ENCODE results near the gene NCOR1. TPM values are rescaled to one million over a fixed set of nuclear protein-coding genes. Genes with fewer than 3 reads are reported as not detected.
"Not testable (repeated sequence)": the region's sequence is repeated elsewhere in the genome, so short reads cannot be mapped to it uniquely, and the experiment has no call there.

NCOR1 gene
- polyA plus RNA-seq, 2 of the 4 experiments (the other 2 are of a cell fraction): 65.5 to 190 TPM

DNA sequence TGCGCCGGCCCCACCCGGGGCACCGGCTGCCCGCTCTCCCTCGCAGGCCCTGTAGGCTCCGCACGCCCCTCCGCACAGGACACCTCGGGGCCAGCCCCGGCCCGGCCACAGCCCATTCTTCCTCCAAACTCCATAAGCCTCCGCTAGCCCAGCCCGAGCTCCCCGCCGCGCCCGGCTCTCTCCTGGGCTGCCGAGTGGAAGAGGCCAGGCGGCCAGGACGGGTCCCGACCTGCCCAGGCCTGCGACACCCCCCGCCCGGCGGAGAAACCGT lies 397 bp downstream of the NCOR1 start (continued):
- TF ChIP-seq POLR2AphosphoS2 (conservative IDR thresholded peaks at IDR 0.05; ENCODE audit: low read length): no peak

DNA sequence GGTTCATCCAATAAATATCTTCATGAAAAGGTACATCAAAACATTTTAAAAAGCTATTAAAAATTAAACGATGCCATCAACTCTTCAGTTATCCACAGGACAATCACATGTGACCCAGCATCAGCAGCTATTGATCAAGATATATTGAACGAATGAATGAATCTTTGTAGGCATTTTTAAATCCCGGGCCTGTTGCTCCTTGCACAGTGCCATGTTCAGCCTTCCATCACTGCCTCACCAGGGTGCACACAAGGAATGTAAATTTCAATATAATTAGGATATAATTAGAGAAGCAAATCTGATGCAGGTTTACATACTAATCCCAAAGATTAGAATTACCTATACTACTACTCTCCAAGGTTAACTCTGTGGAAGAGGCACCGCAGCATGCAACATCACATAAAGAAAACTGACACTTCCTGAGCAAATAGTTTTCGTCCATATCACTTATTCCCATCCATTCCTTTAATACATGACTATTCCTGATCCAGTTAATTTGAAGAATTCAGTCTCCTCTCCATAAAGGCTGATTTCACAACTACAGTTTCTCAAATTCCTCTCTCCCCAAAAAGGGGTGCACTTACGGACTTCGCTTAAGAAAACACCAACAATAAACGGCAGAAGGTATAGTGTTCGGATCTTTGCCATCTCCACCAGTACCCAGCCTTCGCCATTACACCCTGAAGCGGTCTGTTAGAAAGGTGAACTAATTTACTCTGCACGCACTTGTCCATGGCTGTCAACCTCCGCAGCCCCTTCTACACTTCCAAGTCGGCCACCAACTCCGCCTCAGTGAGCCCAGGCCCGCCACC lies 938 bp downstream of the NCOR1 start:
- WGBS (ENCODE audit: missing lambda C conversion rate): under 1% methylated on average over 16 of the region's 16 CpGs
- ChIA-PET CTCF (interaction anchor here (0.7 to 7.5 kb wide), 9 partner anchors 10 to 139 kb away, joined by 3 to 69 read pairs (median 4); partner anchors contain the start of gene CENPV), POLR2A (interaction anchor here (1.1 to 4.2 kb wide), 8 partner anchors 14 to 167 kb away, joined by 3 to 57 read pairs (median 7); partner anchors contain the start of genes CENPV and UBB)
- FAIRE-seq (no peak), ATAC-seq (peak in 1 of 2 experiments; percentile 37; a peak in 3 of 6 replicates), DNase-seq (ENCODE audit: low read depth in 1 of 2, low spot score in 1 of 2) (no peak)
- peak overlapping the region; percentile 75 for H3K4me3 ChIP-seq
- H3K4me2 ChIP-seq: peak overlapping the region; percentile 85
- peaks cover 36% of the 10 kb centered on the region for H3K4me1 ChIP-seq
- TF ChIP-seq TFCP2L1 (CRISPR knock-in tag; IDR thresholded peaks at IDR 0.05): 0 out of 2 replicates have a peak, but pooled peaks have one; percentile 17
- no peak for TF ChIP-seq SREBF2 (IDR thresholded peaks at IDR 0.05)
- peak in 1 of 2 experiments; percentile 9; a peak in 1 of 4 replicates for TF ChIP-seq CEBPB (IDR thresholded peaks at IDR 0.05)
- TF ChIP-seq CBX8 (IDR thresholded peaks at IDR 0.05): no peak
- no peaks in the 10 kb centered on the region for H3K9me3 ChIP-seq
- peak overlapping the region; percentile 96 to 97 for H3K27ac ChIP-seq

GRCh38 chr17:16212793-16213192 lies 2.5 kb downstream of the NCOR1 start:
- 77% methylated on average over 6 of the region's 6 CpGs for WGBS (ENCODE audit: missing lambda C conversion rate)
- ATAC-seq: no peak
- no peaks in the 10 kb centered on the region for H3K9me3 ChIP-seq
- no peak for DNase-seq (ENCODE audit: low read depth in 1 of 2, low spot score in 1 of 2)
- H3K4me1 ChIP-seq: peaks cover 44% of the 10 kb centered on the region
- H3K27ac ChIP-seq: peak overlapping the region in 1 of 2 experiments; percentile 61; a peak in 3 of 6 replicates
- ChIA-PET CTCF (interaction anchor here (1.5 to 7.5 kb wide), 2 partner anchors 74 to 151 kb away, joined by 5 to 69 read pairs; no protein-coding TSS in a partner anchor), POLR2A (no interaction called here)
- no peak for TF ChIP-seq USF2 (IDR thresholded peaks at IDR 0.05)
- no peak overlapping the region for H3K4me3 ChIP-seq
- peak overlapping the region; percentile 85 for H3K4me2 ChIP-seq
- FAIRE-seq: no peak

DNA sequence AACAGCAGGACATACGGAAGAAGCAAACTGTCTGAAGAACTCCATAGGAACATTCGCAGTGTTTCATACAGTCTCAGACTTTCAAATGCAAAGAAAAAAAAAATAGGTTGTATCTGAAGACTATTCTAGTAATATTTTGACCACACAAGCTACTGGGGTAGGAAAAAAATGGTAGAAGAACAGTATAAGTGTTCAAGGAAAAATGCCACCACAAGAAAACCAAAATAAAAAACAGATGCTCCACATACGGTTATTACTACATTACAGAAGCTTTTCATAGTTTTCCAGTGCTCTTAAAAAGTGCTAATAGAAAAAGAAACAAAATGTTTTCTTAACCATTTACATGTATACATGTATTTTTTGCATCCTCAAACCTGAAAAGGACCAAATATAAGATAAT lies 3.7 kb downstream of the NCOR1 start:
- Histone ChIP-seq H3K4me2 (no peak overlapping the region; the same call in 2 of the 3 replicates), H3K4me1 (peaks cover 56% of the 10 kb centered on the region), H3K27ac (no peak overlapping the region), H3K9me3 (no peaks in the 10 kb centered on the region), H3K4me3 (no peak overlapping the region)
- WGBS (ENCODE audit: missing lambda C conversion rate): 86% methylated on average over 3 of the region's 3 CpGs
- DNase-seq (ENCODE audit: low read depth in 1 of 2, low spot score in 1 of 2) (no peak), FAIRE-seq (no peak), ATAC-seq (no peak)
- ChIA-PET POLR2A (no interaction called here), CTCF (interaction anchor here (2.0 to 7.5 kb wide), 2 partner anchors 12 to 75 kb away, joined by 6 to 69 read pairs; no protein-coding TSS in a partner anchor)
- no peak for TF ChIP-seq ESRRA (IDR thresholded peaks at IDR 0.05; ENCODE audit: borderline replicate concordance, low read length)

DNA sequence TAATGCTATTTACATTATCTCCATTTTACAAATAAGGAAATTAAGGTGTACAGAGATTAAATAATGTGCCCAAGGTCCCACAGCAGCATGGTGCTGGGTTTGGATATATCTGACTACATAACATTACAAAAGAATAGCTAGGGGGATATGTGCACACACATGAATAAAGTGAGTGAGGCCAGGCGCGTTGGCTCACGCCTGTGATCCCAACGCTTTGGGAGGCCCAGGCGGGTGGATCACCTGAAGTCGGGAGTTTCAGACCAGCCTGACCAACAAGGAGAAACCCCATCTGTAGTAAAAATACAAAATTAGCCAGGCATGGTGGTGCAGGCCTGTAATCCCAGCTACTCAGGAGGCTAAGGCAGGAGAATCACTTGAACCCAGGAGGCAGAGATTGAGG lies 10.6 kb downstream of the NCOR1 start:
- POLR2A ChIA-PET, ATAC-seq, CTCF ChIA-PET: not testable (repeated sequence)

DNA sequence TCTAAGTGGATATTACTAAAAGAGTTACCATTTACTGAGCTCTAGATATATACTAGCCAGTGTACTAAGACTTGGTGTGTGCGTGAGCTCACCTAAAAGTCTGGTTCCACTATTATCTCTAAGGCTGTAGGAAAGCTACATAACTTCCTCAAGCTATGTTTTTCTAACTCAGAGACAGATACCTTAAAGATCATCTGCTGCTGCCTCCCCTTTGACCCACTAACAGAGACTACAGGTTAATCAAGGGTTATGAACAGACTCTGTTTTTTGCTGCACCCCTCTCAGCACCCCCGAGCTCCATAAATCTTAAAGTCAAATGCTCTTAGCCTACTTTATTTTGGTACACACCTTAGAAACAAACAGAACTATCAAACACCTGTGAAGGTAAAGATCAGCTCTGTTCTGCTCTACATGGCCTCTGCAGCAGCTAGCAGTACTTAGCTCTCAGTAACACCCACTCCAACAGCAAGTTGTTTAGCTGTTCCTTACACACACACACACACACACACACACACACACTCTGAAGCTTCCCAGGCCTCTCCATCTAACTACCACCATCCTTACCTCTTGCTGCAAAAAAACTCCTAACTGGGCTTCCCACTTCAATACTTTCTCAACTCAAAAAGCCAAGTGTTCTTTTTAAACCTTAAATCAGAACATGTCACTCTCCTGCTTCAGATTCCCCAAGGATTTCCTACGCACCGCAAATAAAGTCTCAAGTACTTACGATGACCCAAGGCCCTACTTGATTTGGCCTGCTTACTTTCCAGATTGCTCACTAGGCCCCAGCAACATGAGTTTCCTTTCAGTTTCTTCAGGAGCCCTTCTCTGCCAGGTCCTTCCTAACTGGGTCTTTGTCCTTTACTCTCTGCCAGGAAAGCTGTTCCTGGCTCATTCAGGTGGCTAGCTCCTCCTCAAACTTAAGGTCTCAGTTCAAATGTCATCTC lies 12.5 kb downstream of the NCOR1 start:
- peaks cover 78% of the 10 kb centered on the region for H3K4me1 ChIP-seq
- peak overlapping the region; percentile 18 to 62; a peak in 3 of 6 replicates for H3K27ac ChIP-seq
- DNase-seq (ENCODE audit: low read depth in 1 of 2, low spot score in 1 of 2); H3K9me3 ChIP-seq; ATAC-seq; H3K4me3 ChIP-seq; FAIRE-seq; POLR2A ChIA-PET: not testable (repeated sequence)
- peak overlapping the region; percentile 10; the same call in 1 of the 3 replicates for H3K4me2 ChIP-seq
- CTCF ChIA-PET: interaction anchor here (0.8 to 1.1 kb wide), 2 partner anchors 101 to 150 kb away, joined by 3 read pairs; partner anchors contain the start of gene CENPV
- WGBS (ENCODE audit: missing lambda C conversion rate): 86% methylated on average over 5 of the region's 5 CpGs

More for the DNA sequence above, 10.6 kb downstream of the NCOR1 start:
- not testable (repeated sequence) for DNase-seq (ENCODE audit: low read depth in 1 of 2, low spot score in 1 of 2); H3K4me3 ChIP-seq; FAIRE-seq; H3K9me3 ChIP-seq
- peaks cover 87% of the 10 kb centered on the region for H3K4me1 ChIP-seq
- WGBS (ENCODE audit: missing lambda C conversion rate): 88% methylated on average over 6 of the region's 6 CpGs
- H3K27ac ChIP-seq: peak overlapping the region; percentile 6 to 45; a peak in 3 of 6 replicates
- peak overlapping the region; percentile 6; the same call in 2 of the 3 replicates for H3K4me2 ChIP-seq

GRCh38 chr17:16201693-16202131 lies 13.6 kb downstream of the NCOR1 start:
- DNase-seq (ENCODE audit: low read depth in 1 of 2, low spot score in 1 of 2); H3K9me3 ChIP-seq; FAIRE-seq; POLR2A ChIA-PET; H3K4me3 ChIP-seq; ATAC-seq: not testable (repeated sequence)
- peaks cover 67% of the 10 kb centered on the region for H3K4me1 ChIP-seq
- 0 out of 6 replicates have a peak overlapping the region, but pooled peaks of 1 of the 2 experiments have one; percentile 19 for H3K27ac ChIP-seq
- CTCF ChIA-PET: interaction anchor here (1.4 kb wide), 1 partner anchor 12 kb away, joined by 5 read pairs; no protein-coding TSS in a partner anchor
- H3K4me2 ChIP-seq: 0 out of 3 replicates have a peak overlapping the region, but pooled peaks have one; percentile 8
- 86% methylated on average over 13 of the region's 13 CpGs for WGBS (ENCODE audit: missing lambda C conversion rate)
